Cardiac septum (tissue), 1 donor: ENCODE measurements around the gene FANCD2. TPM values are rescaled to one million over a fixed set of nuclear protein-coding genes. Genes with fewer than 3 reads are reported as not detected.

Experiments
- DNase-seq: peaks from one replicate; pipeline ENCODE4 v3.0.0-alpha.2; 2020; ENCODE audit warnings: low spot score
- intact Hi-C: fragments of 100-400 bp; cut with DNase I; formaldehyde crosslinking; loops from one replicate; pipeline ENCODE4 v1.14.0; 2022
- total RNA-seq: library from RNA; stranded (reverse); fragmentation: NEBNext Ultra II Directional; extraction: Animal tissue kit (Norgen Biotek cat#: 25700); gene quantifications from one replicate; pipeline ENCODE4 v1.2.1, GENCODE V29; 2021
- donor health status: DM: no; HTN: no; CAD: no.

FANCD2 gene
- total RNA-seq, 1 donor from 2014 or later = 0.48 TPM

DNA sequence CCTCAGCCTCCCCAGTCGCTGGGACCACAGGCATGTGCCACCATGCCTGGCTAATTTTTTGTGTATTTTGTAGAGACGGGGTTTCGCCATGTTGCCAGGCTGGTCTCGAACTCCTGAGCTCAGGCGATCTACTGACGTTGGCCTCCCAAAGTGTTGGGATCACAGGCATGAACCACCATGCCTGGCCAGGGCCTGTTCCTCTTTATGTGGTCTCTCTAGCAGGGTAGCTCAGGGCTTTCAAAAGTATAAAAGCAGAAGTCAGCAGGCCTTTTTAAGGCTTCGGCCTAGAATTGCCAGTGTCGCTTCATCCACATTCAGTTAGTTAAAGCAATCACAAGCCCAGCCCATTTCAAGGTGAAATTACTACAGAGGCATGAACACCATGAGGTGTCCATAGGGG, 123.0 kb downstream of the FANCD2 start:
- no peak for DNase-seq

DNA sequence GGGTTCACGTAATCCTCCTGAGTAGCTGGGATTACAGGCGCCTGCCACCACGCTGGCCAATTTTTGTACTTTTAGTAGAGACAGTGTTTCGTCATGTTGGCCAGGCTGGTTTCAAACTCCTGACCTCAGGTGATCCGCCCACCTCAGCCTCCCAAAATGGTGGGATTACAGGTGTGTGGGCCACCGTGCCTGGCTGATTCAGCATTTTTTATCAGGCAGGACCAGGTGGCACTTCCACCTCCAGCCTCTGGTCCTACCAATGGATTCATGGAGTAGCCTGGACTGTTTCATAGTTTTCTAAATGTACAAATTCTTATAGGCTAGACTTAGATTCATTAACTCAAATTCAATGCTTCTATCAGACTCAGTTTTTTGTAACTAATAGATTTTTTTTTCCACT, 124.8 kb downstream of the FANCD2 start:
- intact Hi-C loops = no loop called here
- DNase-seq = no peak

More for the DNA sequence above, 123.0 kb downstream of the FANCD2 start:
- intact Hi-C loops = no loop called here

Other genes starting within 250 kb of the FANCD2 start
- gene TADA3, start 234.0 kb upstream of the FANCD2 start, total RNA-seq = 50.1 TPM
- gene ARPC4, start 233.4 kb upstream of the FANCD2 start, total RNA-seq = 79.8 TPM
- 19.5 TPM for gene TTLL3, start 216.2 kb upstream of the FANCD2 start, total RNA-seq
- gene RPUSD3, start 182.4 kb upstream of the FANCD2 start, total RNA-seq = 28.3 TPM
- gene CIDEC, start 146.2 kb upstream of the FANCD2 start, total RNA-seq = 1.9 TPM
- gene JAGN1, start 135.8 kb upstream of the FANCD2 start, total RNA-seq = 17.3 TPM
- gene IL17RE, start 123.6 kb upstream of the FANCD2 start, total RNA-seq = 1.1 TPM
- gene IL17RC, start 109.3 kb upstream of the FANCD2 start, total RNA-seq = 20.4 TPM
- gene CRELD1, start 92.6 kb upstream of the FANCD2 start, total RNA-seq = 60.1 TPM
- 1.6 TPM for gene PRRT3, start 74.0 kb upstream of the FANCD2 start, total RNA-seq
- gene EMC3, start 39.6 kb upstream of the FANCD2 start, total RNA-seq = 59.6 TPM
- gene FANCD2OS, start 81.8 kb downstream of the FANCD2 start, total RNA-seq = not detected
- 82.6 TPM for gene BRK1, start 89.2 kb downstream of the FANCD2 start, total RNA-seq
- gene VHL, start 115.3 kb downstream of the FANCD2 start, total RNA-seq = 11.8 TPM
- gene IRAK2, start 138.5 kb downstream of the FANCD2 start, total RNA-seq = 1.9 TPM
- 19.8 TPM for gene TATDN2, start 222.0 kb downstream of the FANCD2 start, total RNA-seq